Naive B cell (primary cell): Measurements from ENCODE around the gene GPX4. TPM values are rescaled to one million over a fixed set of nuclear protein-coding genes. Genes with fewer than 3 reads are reported as not detected.

Source experiments
- ATAC-seq, 2 donors: fragments of 150-1000 bp; cut with Tn5 transposase; 2 replicates each; pipeline ENCODE4 v1.10.0; 2021; ENCODE audit warnings: low read depth in 2 of 2, mild to moderate bottlenecking in 2 of 2, moderate library complexity in 2 of 2
- DNase-seq: peaks from one replicate; pipeline ENCODE4 v3.0.0; 2022
- H3K27ac Mint-ChIP-seq, 6 donors: one replicate each; pipeline ENCODE4 v1.8.0; 2020 to 2022; ENCODE audit warnings: mild to moderate bottlenecking in 6 of 6, mixed read lengths in 6 of 6, moderate library complexity in 5 of 6, inconsistent platforms in 2 of 6
- H3K27me3 Mint-ChIP-seq, 3 donors: one replicate each; pipeline ENCODE4 v1.8.0; 2021 to 2022; ENCODE audit warnings: mixed read lengths in 3 of 3, mild to moderate bottlenecking in 1 of 3
- H3K36me3 Mint-ChIP-seq, 2 donors: one replicate each; pipeline ENCODE4 v1.8.0; 2020 to 2022; ENCODE audit warnings: mixed read lengths in 2 of 2, inconsistent platforms in 1 of 2, mild to moderate bottlenecking in 1 of 2
- H3K4me1 Mint-ChIP-seq, 3 donors: one replicate each; pipeline ENCODE4 v1.8.0; 2020 to 2022; ENCODE audit warnings: mixed read lengths in 3 of 3, inconsistent platforms in 1 of 3, mild to moderate bottlenecking in 1 of 3, moderate library complexity in 1 of 3
- H3K4me3 Mint-ChIP-seq, 8 donors: one replicate each; pipeline ENCODE4 v1.8.0; 2020 to 2022; ENCODE audit warnings: mild to moderate bottlenecking in 8 of 8, mixed read lengths in 8 of 8, moderate library complexity in 8 of 8, inconsistent platforms in 2 of 8
- H3K9me3 Mint-ChIP-seq, 7 donors: one replicate each; pipeline ENCODE4 v1.8.0; 2020 to 2022; ENCODE audit warnings: mixed read lengths in 7 of 7, mild to moderate bottlenecking in 5 of 7, inconsistent platforms in 2 of 7, moderate library complexity in 1 of 7
- polyA plus RNA-seq, 6 donors: library from polyadenylated mRNA; unstranded; fragments of 300-500 nt; fragmentation: Illumina TruSeq; gene quantifications; one replicate each; pipeline ENCODE4 v1.2.3, GENCODE V29; 2021; ENCODE audit warnings: low read depth in 6 of 6

Gene GPX4
- polyA plus RNA-seq, 6 donors from 2014 or later: 235 to 356 (median 314) TPM

DNA sequence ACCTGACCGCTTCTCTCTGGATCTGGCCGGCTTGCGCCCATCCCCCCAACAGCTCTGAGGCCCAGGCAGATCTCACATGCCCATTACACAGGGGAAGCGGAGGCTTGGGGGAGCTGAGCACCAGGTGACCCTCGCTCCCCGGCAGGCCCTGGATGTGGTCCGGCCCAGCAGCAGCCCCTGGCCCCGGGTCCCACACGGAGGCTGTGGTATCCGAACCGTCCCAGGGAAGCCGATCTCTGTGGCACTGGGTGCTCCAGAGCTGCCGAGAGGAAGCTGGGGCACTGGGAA is 42.6 kb downstream of the GPX4 start:
- Mint-ChIP-seq H3K27ac (no peak overlapping the region), H3K4me3 (no peak overlapping the region), H3K4me1 (peaks cover 2 to 15% (median 14%) of the 10 kb centered on the region in 3 donors), H3K27me3 (no peaks in the 10 kb centered on the region), H3K9me3 (peaks cover 0 to 5% (median 0%) of the 10 kb centered on the region in 7 donors), H3K36me3 (peaks cover 0 to 32% of the 10 kb centered on the region in 2 donors)
- no peak for DNase-seq
- ATAC-seq: no peak

DNA sequence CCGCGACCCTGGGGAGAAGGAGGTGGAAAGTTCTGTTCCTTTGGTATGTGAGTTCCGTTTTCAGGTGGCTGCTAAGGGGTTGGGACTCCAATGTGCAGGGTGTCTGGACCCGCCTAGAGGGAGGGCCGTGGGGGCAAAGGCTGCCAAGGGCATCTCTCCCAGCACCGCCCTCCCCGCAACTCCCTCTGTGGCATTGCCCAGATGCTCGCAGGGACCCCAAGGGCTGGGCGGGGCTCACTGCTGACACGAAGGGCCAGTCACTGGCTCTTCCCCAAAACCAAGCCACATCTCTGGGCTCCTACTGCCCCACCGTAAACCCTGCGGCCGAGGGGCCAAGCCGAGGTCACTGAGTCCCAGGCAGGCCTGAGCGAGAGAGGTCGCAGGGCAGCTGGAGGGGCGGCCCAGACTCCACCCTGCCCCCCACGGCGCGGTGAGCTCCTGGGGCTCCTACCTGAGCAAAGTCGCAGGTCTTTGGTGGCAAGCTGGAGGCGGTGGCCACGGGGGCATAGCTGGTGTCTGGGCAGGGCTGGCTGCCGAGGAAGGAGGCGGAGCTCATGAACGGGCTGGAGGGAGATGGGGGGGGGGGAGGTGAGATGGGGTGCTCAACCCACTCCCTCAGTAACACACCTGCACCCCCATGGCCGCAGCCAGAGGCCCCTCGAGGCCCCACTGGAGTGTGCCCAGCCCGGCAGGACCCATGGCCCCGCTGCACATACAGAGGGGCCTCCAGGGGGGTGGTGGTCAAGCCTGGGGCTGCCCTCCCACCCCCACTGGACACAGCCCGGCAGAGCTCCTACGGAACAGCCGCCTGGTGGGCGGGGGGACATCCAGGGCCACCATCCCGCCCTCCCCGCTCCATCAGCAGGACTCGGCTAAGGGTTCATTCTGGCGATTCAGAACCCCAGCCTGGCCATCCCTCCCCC is 43.3 kb downstream of the GPX4 start:
- H3K27ac Mint-ChIP-seq: peak overlapping the region in 1 of 6 donors; percentile 67
- H3K36me3 Mint-ChIP-seq: peaks cover 0 to 26% of the 10 kb centered on the region in 2 donors
- ATAC-seq (no peak), DNase-seq (no peak)
- no peak overlapping the region for H3K4me3 Mint-ChIP-seq
- peaks cover 0 to 11% (median 10%) of the 10 kb centered on the region in 3 donors for H3K4me1 Mint-ChIP-seq
- no peaks in the 10 kb centered on the region for H3K27me3 Mint-ChIP-seq
- H3K9me3 Mint-ChIP-seq: peaks cover 0 to 1% (median 0%) of the 10 kb centered on the region in 7 donors

DNA sequence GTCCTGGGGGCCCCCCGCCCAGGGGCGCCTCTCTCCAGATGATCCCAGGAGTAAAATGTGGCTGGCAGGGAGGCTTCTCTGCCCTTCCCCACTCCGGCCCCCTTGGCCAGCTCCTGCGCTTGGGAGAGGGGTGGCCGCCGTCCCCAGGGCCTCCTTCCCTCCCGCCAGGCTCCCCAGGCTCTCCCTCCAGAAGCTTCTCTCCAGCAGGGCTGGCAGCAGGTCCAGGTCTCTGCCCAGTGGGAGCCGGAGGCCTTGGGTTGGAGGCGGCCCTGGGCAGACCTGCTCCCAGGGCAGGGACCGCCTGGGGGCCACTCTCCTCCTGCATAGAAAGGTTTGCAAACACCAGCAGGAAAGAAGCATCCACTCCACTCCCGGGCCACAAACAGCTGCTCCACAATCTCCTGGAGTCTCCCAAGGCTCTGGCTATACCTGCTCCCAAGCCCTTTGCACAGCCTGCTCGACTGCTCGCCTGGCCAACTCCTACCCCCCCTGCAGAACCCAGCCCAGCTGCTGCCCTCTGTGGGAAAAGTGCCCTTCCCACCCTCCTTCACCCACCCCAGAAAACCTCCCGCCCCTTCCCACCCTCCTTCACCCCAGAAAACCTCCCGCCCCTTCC is 44.2 kb downstream of the GPX4 start:
- no peak for DNase-seq
- H3K27ac Mint-ChIP-seq: peak overlapping the region in 1 of 6 donors; percentile 38
- ATAC-seq: no peak
- H3K4me3 Mint-ChIP-seq: no peak overlapping the region
- H3K27me3 Mint-ChIP-seq: no peaks in the 10 kb centered on the region
- H3K4me1 Mint-ChIP-seq: peaks cover 0 to 10% (median 8%) of the 10 kb centered on the region in 3 donors
- H3K9me3 Mint-ChIP-seq: peaks cover 0 to 1% (median 0%) of the 10 kb centered on the region in 7 donors
- peaks cover 0 to 23% of the 10 kb centered on the region in 2 donors for H3K36me3 Mint-ChIP-seq

DNA sequence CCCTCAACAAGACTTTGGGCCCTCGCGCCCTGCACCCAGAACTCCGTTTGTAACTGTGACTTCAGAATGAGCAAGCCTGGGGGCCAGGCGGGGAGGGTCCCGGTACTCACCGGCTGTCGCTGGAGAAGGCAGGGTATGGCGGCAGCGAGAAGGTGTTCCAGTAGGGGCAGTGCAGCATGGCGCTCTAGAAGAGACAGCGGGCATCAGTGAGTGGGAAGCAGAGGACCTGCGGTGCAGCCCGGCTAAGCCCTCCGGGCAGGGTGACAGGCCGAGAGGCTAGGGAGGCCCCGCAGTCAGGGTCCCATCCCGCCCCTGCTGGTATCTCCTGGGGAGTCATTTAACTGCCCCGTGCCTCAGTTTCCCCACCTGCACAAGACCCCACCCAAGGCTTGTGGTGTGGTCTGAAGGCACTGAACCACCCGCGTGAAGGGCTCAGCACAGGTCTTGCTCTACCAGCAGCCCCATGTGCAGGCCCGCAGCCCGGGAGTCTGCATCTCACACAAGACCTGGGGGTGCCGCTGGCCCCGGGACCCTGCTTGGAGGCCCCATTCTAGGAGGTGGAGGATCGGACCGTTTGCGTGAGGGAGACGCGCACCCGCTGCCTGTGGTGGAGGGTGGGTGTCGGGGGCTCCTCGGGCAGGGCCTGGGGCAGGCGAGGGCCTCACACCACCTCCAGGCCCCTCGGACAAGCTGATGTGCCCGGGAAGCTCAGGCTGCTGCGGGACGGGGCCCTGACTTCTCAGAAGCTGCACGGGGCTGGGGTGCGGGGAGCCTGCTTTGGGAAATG is 45.7 kb downstream of the GPX4 start:
- no peak for DNase-seq
- H3K36me3 Mint-ChIP-seq: peaks cover 0 to 8% of the 10 kb centered on the region in 2 donors
- no peaks in the 10 kb centered on the region for H3K27me3 Mint-ChIP-seq
- peaks cover 0 to under 1% (median 0%) of the 10 kb centered on the region in 7 donors for H3K9me3 Mint-ChIP-seq
- no peak overlapping the region for H3K4me3 Mint-ChIP-seq
- H3K27ac Mint-ChIP-seq: no peak overlapping the region
- H3K4me1 Mint-ChIP-seq: peaks cover 0 to 7% (median 5%) of the 10 kb centered on the region in 3 donors
- no peak for ATAC-seq

DNA sequence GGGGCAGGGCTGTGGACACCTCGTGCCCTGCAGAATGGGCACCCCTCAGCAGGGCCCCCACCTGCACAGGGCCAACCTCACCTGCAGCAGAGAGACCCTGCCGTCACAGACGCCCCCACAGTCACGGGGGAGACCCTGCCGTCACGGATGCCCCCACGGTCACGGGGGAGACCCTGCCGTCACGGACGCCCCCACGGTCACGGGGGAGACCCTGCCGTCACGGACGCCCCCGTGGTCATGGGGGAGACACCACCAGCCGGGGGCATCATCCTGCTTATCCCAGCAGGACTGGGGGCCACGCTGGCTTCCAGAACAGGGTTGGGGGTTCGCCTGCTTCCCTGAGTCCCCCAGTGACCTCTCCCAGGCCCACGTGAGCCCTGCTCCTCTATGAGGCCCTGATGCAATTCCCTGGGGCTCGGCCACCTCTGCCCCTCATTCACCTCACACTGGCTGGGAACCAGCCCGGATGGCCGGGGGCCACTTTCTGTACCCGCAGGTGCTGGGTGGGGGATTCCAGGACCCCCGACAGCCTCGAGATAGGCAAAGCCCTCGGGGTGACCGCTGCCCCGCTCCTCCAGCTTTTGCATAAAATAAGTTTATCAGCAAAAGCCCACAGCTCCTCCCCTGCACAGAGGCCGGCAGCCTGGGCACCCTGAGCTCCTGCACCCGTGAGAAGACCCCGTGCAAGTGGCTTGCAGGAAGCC is 46.7 kb downstream of the GPX4 start:
- ATAC-seq (no peak), DNase-seq (no peak)
- Mint-ChIP-seq H3K36me3 (no peaks in the 10 kb centered on the region), H3K27ac (no peak overlapping the region), H3K9me3 (no peaks in the 10 kb centered on the region), H3K4me3 (no peak overlapping the region), H3K27me3 (no peaks in the 10 kb centered on the region), H3K4me1 (no peaks in the 10 kb centered on the region)

DNA sequence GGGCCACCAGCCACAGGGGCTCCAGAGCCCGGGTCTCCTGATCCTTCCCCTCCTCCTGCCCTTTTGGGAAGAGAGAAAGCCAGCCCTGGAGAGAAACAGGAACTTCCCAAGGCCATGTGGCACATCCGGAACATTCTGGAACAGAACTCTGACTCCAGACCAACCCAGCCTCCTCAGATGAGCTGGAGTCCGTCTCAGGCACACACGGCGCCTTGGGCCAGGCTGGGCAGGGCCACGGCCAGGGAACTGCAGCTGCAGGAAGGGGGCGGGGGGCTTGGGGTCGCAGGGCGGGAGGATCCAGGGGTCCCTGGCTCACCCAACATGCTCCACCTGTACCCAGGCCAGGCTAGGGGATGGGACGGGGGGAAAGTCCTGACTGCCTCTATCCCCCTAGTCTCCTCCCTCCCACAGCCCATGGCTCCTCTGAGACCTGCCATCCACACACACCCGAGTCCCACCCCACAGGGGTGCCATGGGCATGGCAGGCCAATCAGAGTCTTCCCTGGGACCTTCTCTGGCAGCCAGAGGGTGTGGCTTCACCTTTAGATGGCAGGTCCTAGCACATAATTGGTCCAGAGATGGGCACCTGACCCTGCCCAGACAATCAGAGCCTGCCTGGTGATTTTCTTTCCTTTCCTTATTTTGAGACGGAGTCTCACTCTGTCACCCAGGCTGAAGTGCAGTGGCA is 47.4 kb downstream of the GPX4 start:
- DNase-seq: no peak
- no peaks in the 10 kb centered on the region for H3K36me3 Mint-ChIP-seq
- no peak overlapping the region for H3K4me3 Mint-ChIP-seq
- H3K27ac Mint-ChIP-seq: no peak overlapping the region
- H3K4me1 Mint-ChIP-seq: no peaks in the 10 kb centered on the region
- H3K27me3 Mint-ChIP-seq: no peaks in the 10 kb centered on the region
- H3K9me3 Mint-ChIP-seq: no peaks in the 10 kb centered on the region
- no peak for ATAC-seq

DNA sequence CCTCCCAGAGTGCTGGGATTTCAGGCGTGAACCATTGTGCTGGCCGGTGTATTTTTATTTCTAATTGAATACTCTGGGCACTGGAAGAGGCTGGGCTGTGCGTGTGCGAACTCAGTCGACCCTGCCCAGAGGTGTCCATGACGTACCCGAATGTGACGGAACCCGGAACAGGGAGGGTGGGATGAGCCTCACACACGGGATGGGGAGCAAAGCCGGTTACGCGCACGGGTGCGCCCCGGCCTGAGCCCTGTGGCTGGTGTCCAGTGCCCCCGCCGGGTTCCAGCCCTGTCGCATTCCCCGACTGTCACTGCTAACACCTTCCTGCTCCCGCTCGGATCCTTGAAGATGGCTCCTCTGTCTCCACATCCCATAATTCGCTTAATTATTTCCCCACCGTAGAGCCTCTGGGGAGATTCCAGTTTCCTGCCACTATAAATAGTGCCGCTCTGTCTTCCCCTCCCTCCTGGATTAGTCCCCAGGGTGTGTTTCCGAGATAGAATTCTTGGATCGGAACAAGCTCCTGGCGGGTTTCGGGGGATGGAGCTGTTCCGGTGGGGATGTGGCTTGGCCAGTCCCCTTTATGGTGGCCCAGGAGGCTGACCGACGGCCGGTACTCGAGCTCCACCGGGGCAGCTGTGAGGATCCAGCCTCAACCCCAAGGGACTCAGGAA is 48.3 kb downstream of the GPX4 start:
- no peak for DNase-seq
- H3K27ac Mint-ChIP-seq: no peak overlapping the region
- H3K36me3 Mint-ChIP-seq: no peaks in the 10 kb centered on the region
- ATAC-seq: no peak
- no peak overlapping the region for H3K4me3 Mint-ChIP-seq
- no peaks in the 10 kb centered on the region for H3K4me1 Mint-ChIP-seq
- H3K27me3 Mint-ChIP-seq: no peaks in the 10 kb centered on the region
- no peaks in the 10 kb centered on the region for H3K9me3 Mint-ChIP-seq

DNA sequence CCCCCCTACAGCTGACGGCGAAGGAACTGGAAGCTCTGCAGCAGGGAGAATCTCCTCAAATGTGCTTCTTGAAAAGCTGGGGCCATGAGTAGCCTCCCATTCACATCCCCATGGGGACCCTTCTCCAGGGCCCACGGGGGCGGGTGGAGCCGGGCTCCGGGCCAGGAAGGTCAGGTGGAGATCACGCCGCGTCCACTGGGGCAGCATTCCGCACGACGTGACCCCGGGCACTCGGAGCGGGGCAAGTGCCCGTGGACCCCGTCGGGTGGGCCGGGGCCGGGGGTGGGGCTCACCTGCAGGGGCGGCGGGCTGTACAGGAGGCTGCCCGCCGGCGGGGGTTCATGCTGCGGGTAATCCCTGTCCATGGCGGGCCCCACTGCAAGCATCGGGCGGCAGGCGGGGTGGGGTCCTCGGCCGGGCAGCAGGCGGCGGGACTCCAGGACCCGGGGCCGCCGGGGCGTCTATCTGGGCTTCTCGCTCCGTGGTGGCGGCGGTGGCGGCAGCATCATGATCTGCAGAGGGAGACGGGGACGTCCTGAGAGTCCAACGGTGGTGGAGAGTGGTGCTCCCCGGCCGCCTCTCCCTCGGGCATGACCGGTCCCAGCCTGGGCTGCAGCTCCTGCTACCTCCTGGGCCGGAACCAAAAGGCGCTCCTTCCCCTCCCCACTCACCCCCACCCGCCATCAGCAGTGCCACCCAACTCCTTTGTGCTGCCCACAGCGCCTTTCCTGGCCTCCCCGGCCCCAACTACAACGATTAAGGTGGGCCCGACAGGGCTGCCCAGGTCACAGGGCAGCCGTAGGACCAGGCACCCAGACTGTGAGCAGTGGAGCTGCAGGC is 50.3 kb downstream of the GPX4 start:
- H3K4me1 Mint-ChIP-seq: no peaks in the 10 kb centered on the region
- no peak overlapping the region for H3K4me3 Mint-ChIP-seq
- H3K9me3 Mint-ChIP-seq: no peaks in the 10 kb centered on the region
- no peak for DNase-seq
- H3K27ac Mint-ChIP-seq: peak overlapping the region in 1 of 6 donors; percentile 76
- no peaks in the 10 kb centered on the region for H3K27me3 Mint-ChIP-seq
- no peak for ATAC-seq
- H3K36me3 Mint-ChIP-seq: no peaks in the 10 kb centered on the region

DNA sequence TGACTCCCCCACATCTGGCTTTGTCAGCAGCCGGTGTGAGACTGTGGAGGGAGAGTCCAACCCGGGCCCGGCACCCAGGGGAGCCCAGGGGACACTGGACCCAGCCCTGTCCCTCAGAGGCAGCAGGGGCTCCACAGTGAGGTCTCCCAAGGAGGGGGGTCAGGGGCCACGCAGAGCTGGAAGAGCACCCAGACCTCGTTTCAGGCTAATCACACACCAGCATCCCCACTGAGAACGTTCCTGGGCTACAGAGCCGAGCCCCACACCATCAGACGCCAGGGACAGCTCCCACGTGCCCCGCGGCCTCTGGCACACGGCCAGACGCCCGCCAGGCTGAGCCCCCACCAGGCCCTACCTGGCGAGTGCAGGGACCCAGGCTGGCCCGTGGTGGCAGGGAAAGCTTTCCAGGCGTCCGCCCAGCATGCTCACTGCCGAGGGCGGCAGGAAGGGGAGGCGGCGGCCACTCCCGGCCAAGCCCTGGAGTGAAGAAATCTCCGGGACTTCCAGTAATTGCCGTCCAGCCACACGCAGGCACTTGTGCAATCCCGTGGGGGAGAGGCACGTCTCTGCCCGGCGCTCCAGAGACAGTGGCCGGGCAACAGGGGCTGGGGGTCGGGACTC is 51.0 kb downstream of the GPX4 start:
- Mint-ChIP-seq H3K9me3 (no peaks in the 10 kb centered on the region), H3K27ac (peak overlapping the region in 1 of 6 donors; percentile 76), H3K4me3 (no peak overlapping the region), H3K36me3 (no peaks in the 10 kb centered on the region), H3K4me1 (no peaks in the 10 kb centered on the region), H3K27me3 (no peaks in the 10 kb centered on the region)
- ATAC-seq (no peak), DNase-seq (no peak)

DNA sequence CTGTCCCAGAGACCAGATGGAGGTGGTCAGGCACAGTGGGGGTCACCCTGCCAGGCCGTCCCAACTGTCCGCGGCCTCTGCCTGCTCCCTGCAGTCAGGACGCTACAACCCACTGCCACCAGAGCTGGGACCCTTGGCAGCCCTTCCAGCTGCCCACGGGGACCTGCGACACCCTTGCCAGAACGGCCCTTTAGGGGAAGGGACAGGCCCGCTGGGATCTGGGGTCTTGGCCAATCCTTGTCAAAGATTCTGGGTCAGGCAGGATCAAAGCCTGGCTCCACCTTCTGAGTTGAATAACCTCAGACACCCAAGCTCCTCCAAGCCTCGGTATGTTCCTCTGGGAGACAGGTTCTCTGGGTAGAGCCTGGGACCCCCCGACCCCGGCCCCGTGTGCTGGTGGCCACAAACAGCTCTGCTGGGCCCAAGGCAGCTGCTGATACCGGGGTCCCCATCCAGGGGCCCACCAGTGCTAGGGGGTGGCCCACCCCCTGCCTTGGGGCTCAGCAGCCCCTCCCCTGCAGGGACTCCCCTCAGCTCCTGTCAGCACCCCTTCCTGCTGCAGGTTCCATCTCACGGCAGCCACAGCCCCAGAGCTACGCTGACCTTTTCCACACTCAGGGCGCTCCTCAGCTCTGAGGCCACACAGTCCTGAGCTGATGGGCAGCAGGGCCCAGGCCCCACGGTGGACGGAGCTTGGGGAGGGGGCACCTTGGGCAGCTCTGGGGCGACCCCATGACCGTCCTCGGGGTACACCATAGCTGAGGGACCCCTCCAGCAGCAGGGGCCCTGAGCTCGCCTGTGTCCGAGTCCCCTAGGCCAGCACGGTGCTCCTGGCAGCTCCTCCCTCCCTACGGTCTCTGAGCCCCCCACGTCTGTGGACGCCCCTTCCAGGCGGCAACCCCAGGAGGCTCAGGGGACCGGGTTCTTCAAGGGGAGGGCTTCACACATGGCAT is 51.8 kb downstream of the GPX4 start:
- Mint-ChIP-seq H3K27ac (no peak overlapping the region), H3K9me3 (no peaks in the 10 kb centered on the region), H3K36me3 (no peaks in the 10 kb centered on the region), H3K27me3 (no peaks in the 10 kb centered on the region), H3K4me1 (peaks cover 0 to 2% (median 0%) of the 10 kb centered on the region in 3 donors), H3K4me3 (no peak overlapping the region)
- ATAC-seq (no peak), DNase-seq (no peak)
